ENCODE data around the gene PTPN13.
"Not testable (repeated sequence)": the region's sequence is repeated elsewhere in the genome, so short reads cannot be mapped to it uniquely, and the experiment has no call there.

Gene PTPN13

GRCh38 chr4:86719149-86719548 lies 125.0 kb downstream of the PTPN13 start:
- not testable (repeated sequence) for DNase-seq (ENCODE audit: low read depth)

GRCh38 chr4:86720508-86721068 lies 126.5 kb downstream of the PTPN13 start:
- DNase-seq (ENCODE audit: low read depth) = no peak

GRCh38 chr4:86721412-86721811 lies 127.3 kb downstream of the PTPN13 start:
- no peak for DNase-seq (ENCODE audit: low read depth)

- DNase-seq (ENCODE audit: low read depth) = no peak
These were observed 136.2 kb downstream of the PTPN13 start for GRCh38 chr4:86730310-86730709.

- DNase-seq (ENCODE audit: low read depth) = no peak
These were observed 143.1 kb downstream of the PTPN13 start for GRCh38 chr4:86737244-86737643.

GRCh38 chr4:86741846-86742245 lies 147.7 kb downstream of the PTPN13 start:
- no peak for DNase-seq (ENCODE audit: low read depth)

- no peak for DNase-seq (ENCODE audit: low read depth)
These were observed 150.5 kb downstream of the PTPN13 start for GRCh38 chr4:86744570-86744969.

GRCh38 chr4:86749121-86749520 lies 155.0 kb downstream of the PTPN13 start:
- DNase-seq (ENCODE audit: low read depth) = no peak

- DNase-seq (ENCODE audit: low read depth) = no peak
These were observed 161.3 kb downstream of the PTPN13 start for GRCh38 chr4:86755388-86755787.

GRCh38 chr4:86757468-86757867 lies 163.4 kb downstream of the PTPN13 start:
- no peak for DNase-seq (ENCODE audit: low read depth)

- DNase-seq (ENCODE audit: low read depth) = no peak
These were observed 165.2 kb downstream of the PTPN13 start for GRCh38 chr4:86759298-86759697.

GRCh38 chr4:86762649-86763048 lies 168.5 kb downstream of the PTPN13 start:
- no peak for DNase-seq (ENCODE audit: low read depth)

GRCh38 chr4:86769794-86770193 lies 175.7 kb downstream of the PTPN13 start:
- DNase-seq (ENCODE audit: low read depth) = no peak

- DNase-seq (ENCODE audit: low read depth) = no peak
These were observed 177.0 kb downstream of the PTPN13 start for GRCh38 chr4:86771141-86771540.

- DNase-seq (ENCODE audit: low read depth) = no peak
These were observed 180.9 kb downstream of the PTPN13 start for GRCh38 chr4:86775061-86775460.

GRCh38 chr4:86778175-86778574 lies 184.1 kb downstream of the PTPN13 start:
- no peak for DNase-seq (ENCODE audit: low read depth)

GRCh38 chr4:86788826-86789225 lies 194.7 kb downstream of the PTPN13 start:
- DNase-seq (ENCODE audit: low read depth) = no peak

- DNase-seq (ENCODE audit: low read depth) = no peak
These were observed 197.0 kb downstream of the PTPN13 start for GRCh38 chr4:86791126-86791525.

- no peak for DNase-seq (ENCODE audit: low read depth)
These were observed 215.7 kb downstream of the PTPN13 start for GRCh38 chr4:86809809-86810208.

- DNase-seq (ENCODE audit: low read depth) = no peak
These were observed 216.7 kb downstream of the PTPN13 start for GRCh38 chr4:86810847-86811246.

GRCh38 chr4:86815653-86816052 lies 221.5 kb downstream of the PTPN13 start:
- DNase-seq (ENCODE audit: low read depth) = no peak

- no peak for DNase-seq (ENCODE audit: low read depth)
These were observed 222.6 kb downstream of the PTPN13 start for GRCh38 chr4:86816501-86817273.

GRCh38 chr4:86818211-86818610 lies 224.1 kb downstream of the PTPN13 start:
- DNase-seq (ENCODE audit: low read depth) = no peak

- no peak for DNase-seq (ENCODE audit: low read depth)
These were observed 224.7 kb downstream of the PTPN13 start for GRCh38 chr4:86818841-86819240.
